ENCODE data around the gene RBBP4.
"Not testable (repeated sequence)": the region's sequence is repeated elsewhere in the genome, so short reads cannot be mapped to it uniquely, and the experiment has no call there.

GRCh38 chr1:32630173-32630572 lies 20.8 kb upstream of the RBBP4 start:
- TF ChIP-seq CTCF (IDR thresholded peaks at IDR 0.05 in 4 of 5, conservative IDR thresholded peaks at IDR 0.05 in 1 of 5); POLR2A (IDR thresholded peaks at IDR 0.05): not testable (repeated sequence)

All from gastrocnemius medialis (tissue), 4 donors.